ENCODE measurements around the gene SLC45A3. TPM values are rescaled to one million over a fixed set of nuclear protein-coding genes. Genes with fewer than 3 reads are reported as not detected.

Gene SLC45A3, protein sequence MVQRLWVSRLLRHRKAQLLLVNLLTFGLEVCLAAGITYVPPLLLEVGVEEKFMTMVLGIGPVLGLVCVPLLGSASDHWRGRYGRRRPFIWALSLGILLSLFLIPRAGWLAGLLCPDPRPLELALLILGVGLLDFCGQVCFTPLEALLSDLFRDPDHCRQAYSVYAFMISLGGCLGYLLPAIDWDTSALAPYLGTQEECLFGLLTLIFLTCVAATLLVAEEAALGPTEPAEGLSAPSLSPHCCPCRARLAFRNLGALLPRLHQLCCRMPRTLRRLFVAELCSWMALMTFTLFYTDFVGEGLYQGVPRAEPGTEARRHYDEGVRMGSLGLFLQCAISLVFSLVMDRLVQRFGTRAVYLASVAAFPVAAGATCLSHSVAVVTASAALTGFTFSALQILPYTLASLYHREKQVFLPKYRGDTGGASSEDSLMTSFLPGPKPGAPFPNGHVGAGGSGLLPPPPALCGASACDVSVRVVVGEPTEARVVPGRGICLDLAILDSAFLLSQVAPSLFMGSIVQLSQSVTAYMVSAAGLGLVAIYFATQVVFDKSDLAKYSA
- 3.2 and 5.5 TPM in 2 replicates for total RNA-seq

DNA sequence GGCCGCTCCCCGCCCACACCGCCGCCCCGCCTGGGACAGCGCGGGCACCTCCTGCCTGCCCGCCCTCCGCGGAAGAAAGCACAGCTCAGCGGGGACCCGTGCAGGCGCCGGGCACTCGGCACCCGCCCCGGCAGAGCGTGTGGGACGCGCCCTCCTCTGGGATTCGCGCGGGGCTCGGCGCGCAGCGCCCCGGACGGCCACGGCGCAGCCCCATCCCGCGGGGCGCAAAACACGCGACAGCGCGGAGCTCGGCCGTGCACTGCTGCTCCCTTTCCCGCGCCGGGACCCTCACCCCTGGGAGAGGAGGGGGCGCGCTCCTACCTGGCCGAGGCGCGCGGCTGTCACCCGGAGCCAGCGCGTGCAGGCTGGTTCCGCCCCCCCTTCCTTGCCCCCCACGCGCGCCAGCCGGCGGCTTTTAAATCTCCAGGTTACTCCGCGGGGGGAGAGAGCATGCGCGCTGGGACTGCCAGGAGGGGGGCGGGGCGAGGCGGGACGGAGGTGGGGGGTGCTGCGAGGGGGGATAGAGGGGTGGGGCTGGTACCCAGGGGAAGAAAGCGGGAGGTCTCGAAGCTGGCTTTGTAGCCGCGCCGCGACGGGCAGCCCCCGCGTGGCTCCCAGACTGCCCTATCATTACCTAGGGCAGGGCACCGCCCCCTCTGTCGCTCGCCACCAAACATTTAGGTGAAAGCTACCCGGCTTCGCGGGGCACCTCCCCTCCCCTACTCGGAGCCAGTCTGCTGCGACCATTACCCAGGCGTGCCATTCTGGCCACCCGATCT, at the start of gene SLC45A3:
TSS of gene SLC45A3 (minus strand) at position 437 of the 779 bp plus-strand sequence. CDS start 15,853 bp downstream, outside the sequence.

DNA sequence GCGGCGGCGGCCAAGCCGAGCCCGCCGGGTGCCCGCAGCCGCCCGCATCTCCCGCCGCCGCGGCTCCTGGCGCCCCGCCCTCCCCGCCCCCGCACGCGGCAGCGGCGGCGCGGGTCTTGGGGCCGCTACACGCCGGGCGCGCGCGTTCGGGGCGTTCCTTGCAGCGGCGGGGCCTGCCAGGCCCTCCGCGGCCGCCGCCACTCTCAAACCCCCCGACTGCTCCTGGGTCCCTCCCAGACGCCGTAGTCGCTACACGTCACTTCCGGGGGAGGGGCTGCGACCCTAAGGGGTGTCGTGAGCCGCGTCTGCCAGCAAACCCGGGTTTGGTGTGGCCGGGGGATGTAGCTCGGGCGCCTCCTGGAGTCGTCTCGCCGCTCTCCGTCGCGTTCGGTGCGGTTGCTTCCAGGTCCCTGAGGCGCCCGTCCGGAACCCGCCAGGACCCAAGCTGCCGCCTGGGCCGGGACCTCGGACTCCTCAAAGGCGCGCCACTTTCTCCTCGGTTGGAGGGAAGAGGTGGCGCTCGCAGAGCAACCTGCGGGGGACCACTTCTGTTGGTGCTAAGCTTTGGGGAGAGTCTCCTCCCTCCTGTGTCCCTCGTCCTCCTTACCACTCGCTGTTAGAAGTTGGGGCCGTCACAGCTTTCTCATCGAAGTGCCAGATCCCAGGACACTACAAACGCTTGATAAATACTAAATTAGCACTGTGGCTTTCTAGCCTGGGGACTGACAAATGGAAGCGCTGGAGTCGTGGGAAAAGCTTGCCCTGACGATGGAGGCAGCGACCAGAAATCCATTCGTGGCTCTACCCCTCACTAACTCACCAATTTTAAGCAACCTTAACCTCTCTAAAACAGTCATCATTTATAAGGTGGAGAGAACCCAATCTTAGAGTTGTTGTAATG, 48.3 kb downstream of the SLC45A3 start, which contains the start of gene ELK4:
TSS of gene ELK4 (minus strand) at position 244 of the 901 bp plus-strand sequence. CDS start 8,129 bp downstream, outside the sequence.

Other genes starting within 250 kb of the SLC45A3 start
- gene BLACAT1, start 224.5 kb downstream of the SLC45A3 start, total RNA-seq, result 0.29 and 0.37 TPM in 2 replicates
- gene CDK18, start 175.8 kb downstream of the SLC45A3 start, total RNA-seq, result 2.9 and 4.6 TPM in 2 replicates
- gene ELK4, start 48.5 kb downstream of the SLC45A3 start, total RNA-seq, result 18.9 and 25.6 TPM in 2 replicates
- gene NUCKS1, start 69.7 kb upstream of the SLC45A3 start, total RNA-seq, result 77.3 and 87.9 TPM in 2 replicates
- 26.5 and 27.6 TPM in 2 replicates for gene RAB29, start 95.0 kb upstream of the SLC45A3 start, total RNA-seq
- 20.7 and 23.2 TPM in 2 replicates for gene SLC41A1, start 132.7 kb upstream of the SLC45A3 start, total RNA-seq
- not detected in 2 replicates for gene PM20D1, start 169.6 kb upstream of the SLC45A3 start, total RNA-seq